ENCODE results near the gene WDFY4.

Gene WDFY4

DNA sequence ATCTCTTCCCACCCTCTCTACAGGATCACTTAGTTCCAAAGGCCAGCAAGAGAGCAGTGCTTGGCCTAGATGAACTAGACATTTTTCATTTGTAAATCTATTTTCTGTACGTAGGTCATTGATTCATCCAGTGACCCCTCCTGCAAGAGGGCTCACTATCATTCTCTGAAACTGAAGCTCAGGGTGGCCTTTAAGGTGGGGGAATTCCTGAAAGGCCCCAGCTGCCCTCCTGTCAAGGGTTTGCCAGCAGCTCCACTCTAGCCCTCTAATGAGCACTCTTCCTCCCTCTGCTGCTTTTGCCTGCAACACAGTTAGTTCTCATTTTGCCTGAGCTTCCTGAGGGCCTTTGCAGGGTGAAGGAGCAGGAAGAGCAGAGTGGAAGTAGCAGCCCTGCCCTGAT, 213.8 kb downstream of the WDFY4 start:
- H4K8ac ChIP-seq (ENCODE audit: low read depth, low read length): no peak overlapping the region
- no peaks in the 10 kb centered on the region for H3K79me1 ChIP-seq (ENCODE audit: low read length)
- no peaks in the 10 kb centered on the region for H3K4me1 ChIP-seq (ENCODE audit: control insufficient read depth, low read depth, low read length)
- H3K18ac ChIP-seq (ENCODE audit: low read length): no peak overlapping the region
- H3K4me3 ChIP-seq (ENCODE audit: low read length): no peak overlapping the region
- DNase-seq: no peak
- H3K36me3 ChIP-seq (ENCODE audit: control insufficient read depth, insufficient read depth, low read length): no peaks in the 10 kb centered on the region
- no peak overlapping the region for H3K4me2 ChIP-seq (ENCODE audit: low read length)
- no peak overlapping the region for H2BK120ac ChIP-seq (ENCODE audit: low read depth, low read length)
- no peak overlapping the region for H3K27ac ChIP-seq (ENCODE audit: low read depth, low read length)
- H3K27me3 ChIP-seq (ENCODE audit: insufficient read depth, low read length, poor library complexity): no peaks in the 10 kb centered on the region
- no peak overlapping the region for H2BK5ac ChIP-seq (ENCODE audit: low read length)
- no peaks in the 10 kb centered on the region for H3K79me2 ChIP-seq (ENCODE audit: control insufficient read depth, insufficient read depth, low read length)
- no peak overlapping the region for H3K9ac ChIP-seq (ENCODE audit: low read length)
- WGBS (ENCODE audit: extremely low coverage, insufficient coverage, low lambda C conversion rate): no CpG with 5 or more reads among the region's 1 CpG
- no peak overlapping the region for H3K4ac ChIP-seq (ENCODE audit: low read depth, low read length)
- H4K5ac ChIP-seq (ENCODE audit: low read length): no peak overlapping the region
- H3K56ac ChIP-seq (ENCODE audit: low read length): no peak overlapping the region
- H2BK15ac ChIP-seq (replicated peaks; ENCODE audit: low read depth): no peak overlapping the region
- no peak overlapping the region for H2AK5ac ChIP-seq (ENCODE audit: low read length)
- no peak overlapping the region for H3K23ac ChIP-seq (ENCODE audit: low read length)

DNA sequence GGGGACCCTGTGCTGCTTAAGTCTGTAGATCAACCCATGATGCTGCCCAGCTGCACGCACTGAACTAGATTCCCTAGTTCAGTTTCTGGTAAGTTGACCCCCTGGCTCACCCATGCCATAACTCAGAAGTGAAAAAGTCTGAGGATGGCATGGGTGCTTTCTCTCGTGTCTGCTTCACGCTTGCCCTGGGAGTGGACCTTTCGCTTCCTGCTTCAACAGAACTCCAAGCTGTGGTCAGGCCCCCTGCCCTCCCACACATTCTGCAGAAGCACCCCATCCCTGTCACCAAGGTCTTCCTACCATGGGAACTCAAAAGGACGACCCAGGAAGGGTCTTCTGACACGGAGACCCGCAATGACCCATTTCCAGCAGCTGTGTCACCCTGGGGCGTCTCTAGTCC, 215.1 kb downstream of the WDFY4 start:
- Histone ChIP-seq H3K4me1 (ENCODE audit: control insufficient read depth, low read depth, low read length) (no peaks in the 10 kb centered on the region), H2BK120ac (ENCODE audit: low read depth, low read length) (no peak overlapping the region), H3K27ac (ENCODE audit: low read depth, low read length) (no peak overlapping the region), H2BK5ac (ENCODE audit: low read length) (no peak overlapping the region), H4K5ac (ENCODE audit: low read length) (no peak overlapping the region), H3K27me3 (ENCODE audit: insufficient read depth, low read length, poor library complexity) (no peaks in the 10 kb centered on the region), H3K4me2 (ENCODE audit: low read length) (no peak overlapping the region), H3K18ac (ENCODE audit: low read length) (no peak overlapping the region), H3K4me3 (ENCODE audit: low read length) (no peak overlapping the region), H4K8ac (ENCODE audit: low read depth, low read length) (no peak overlapping the region), H2BK15ac (replicated peaks; ENCODE audit: low read depth) (no peak overlapping the region), H3K4ac (ENCODE audit: low read depth, low read length) (no peak overlapping the region), H3K79me2 (ENCODE audit: control insufficient read depth, insufficient read depth, low read length) (no peaks in the 10 kb centered on the region), H3K79me1 (ENCODE audit: low read length) (no peaks in the 10 kb centered on the region), H2AK5ac (ENCODE audit: low read length) (no peak overlapping the region), H3K9ac (ENCODE audit: low read length) (no peak overlapping the region), H3K23ac (ENCODE audit: low read length) (no peak overlapping the region), H3K36me3 (ENCODE audit: control insufficient read depth, insufficient read depth, low read length) (no peaks in the 10 kb centered on the region), H3K56ac (ENCODE audit: low read length) (no peak overlapping the region)
- DNase-seq: no peak
- no CpG with 5 or more reads among the region's 8 CpGs for WGBS (ENCODE audit: extremely low coverage, insufficient coverage, low lambda C conversion rate)

DNA sequence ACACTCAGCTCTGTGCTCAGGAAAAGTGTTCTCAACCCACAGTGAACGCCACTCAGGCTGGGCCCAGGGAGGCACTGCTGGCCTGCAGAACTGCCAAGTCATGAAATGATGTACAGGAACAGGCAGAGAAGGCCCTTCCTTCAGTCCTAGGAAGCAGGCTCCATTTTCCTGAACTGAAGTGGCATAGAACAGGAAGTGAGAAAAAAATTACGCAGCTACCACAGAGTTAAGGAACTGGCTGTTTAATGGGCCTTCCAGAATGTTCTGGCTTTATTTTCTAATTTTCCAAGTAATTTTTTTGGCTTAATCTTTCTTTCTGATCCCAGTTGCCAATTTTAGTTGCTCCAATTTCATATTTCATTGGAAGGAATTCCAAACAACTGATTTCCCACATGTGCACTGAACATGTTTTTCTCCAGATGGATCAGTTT, 215.7 kb downstream of the WDFY4 start:
- WGBS (ENCODE audit: extremely low coverage, insufficient coverage, low lambda C conversion rate): no CpG with 5 or more reads among the region's 2 CpGs

DNA sequence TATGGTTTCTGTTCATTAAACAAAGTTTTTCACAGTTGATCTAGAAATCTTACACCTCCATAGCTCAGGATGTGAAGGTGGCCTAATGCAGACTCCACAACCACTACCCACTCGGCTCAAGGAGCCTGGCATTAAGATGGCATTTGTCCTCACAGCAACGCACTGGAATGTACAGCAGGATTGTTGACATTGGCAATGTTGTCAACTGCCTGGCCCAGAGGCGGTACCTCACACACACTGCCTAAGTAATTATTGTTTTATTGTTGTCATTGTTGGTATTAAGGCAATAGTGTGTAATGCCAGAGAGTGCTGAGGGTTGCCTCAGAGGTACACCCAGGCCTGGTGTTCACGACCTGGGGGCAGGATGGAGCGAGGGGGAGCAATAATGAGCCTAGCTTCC, 216.6 kb downstream of the WDFY4 start:
- no peak overlapping the region for H2BK5ac ChIP-seq (ENCODE audit: low read length)
- no peaks in the 10 kb centered on the region for H3K79me1 ChIP-seq (ENCODE audit: low read length)
- H3K56ac ChIP-seq (ENCODE audit: low read length): no peak overlapping the region
- no peak overlapping the region for H3K18ac ChIP-seq (ENCODE audit: low read length)
- H3K27me3 ChIP-seq (ENCODE audit: insufficient read depth, low read length, poor library complexity): no peaks in the 10 kb centered on the region
- H2BK15ac ChIP-seq (replicated peaks; ENCODE audit: low read depth): no peak overlapping the region
- no peaks in the 10 kb centered on the region for H3K4me1 ChIP-seq (ENCODE audit: control insufficient read depth, low read depth, low read length)
- H3K4ac ChIP-seq (ENCODE audit: low read depth, low read length): no peak overlapping the region
- H3K27ac ChIP-seq (ENCODE audit: low read depth, low read length): no peak overlapping the region
- H3K9ac ChIP-seq (ENCODE audit: low read length): no peak overlapping the region
- no peaks in the 10 kb centered on the region for H3K79me2 ChIP-seq (ENCODE audit: control insufficient read depth, insufficient read depth, low read length)
- WGBS (ENCODE audit: extremely low coverage, insufficient coverage, low lambda C conversion rate): no CpG with 5 or more reads among the region's 5 CpGs
- H2BK120ac ChIP-seq (ENCODE audit: low read depth, low read length): no peak overlapping the region
- H4K5ac ChIP-seq (ENCODE audit: low read length): no peak overlapping the region
- no peak overlapping the region for H3K4me3 ChIP-seq (ENCODE audit: low read length)
- H3K36me3 ChIP-seq (ENCODE audit: control insufficient read depth, insufficient read depth, low read length): no peaks in the 10 kb centered on the region
- no peak overlapping the region for H3K23ac ChIP-seq (ENCODE audit: low read length)
- H4K8ac ChIP-seq (ENCODE audit: low read depth, low read length): no peak overlapping the region
- no peak for DNase-seq
- H2AK5ac ChIP-seq (ENCODE audit: low read length): no peak overlapping the region
- no peak overlapping the region for H3K4me2 ChIP-seq (ENCODE audit: low read length)

More for the DNA sequence above, 215.7 kb downstream of the WDFY4 start:
- H3K79me1 ChIP-seq (ENCODE audit: low read length): no peaks in the 10 kb centered on the region
- no peak overlapping the region for H3K4me3 ChIP-seq (ENCODE audit: low read length)
- no peak overlapping the region for H3K18ac ChIP-seq (ENCODE audit: low read length)
- H2BK15ac ChIP-seq (replicated peaks; ENCODE audit: low read depth): no peak overlapping the region
- no peak for DNase-seq
- no peak overlapping the region for H4K5ac ChIP-seq (ENCODE audit: low read length)
- no peaks in the 10 kb centered on the region for H3K36me3 ChIP-seq (ENCODE audit: control insufficient read depth, insufficient read depth, low read length)
- H3K4ac ChIP-seq (ENCODE audit: low read depth, low read length): no peak overlapping the region
- no peak overlapping the region for H3K27ac ChIP-seq (ENCODE audit: low read depth, low read length)
- H4K8ac ChIP-seq (ENCODE audit: low read depth, low read length): no peak overlapping the region
- no peak overlapping the region for H3K4me2 ChIP-seq (ENCODE audit: low read length)
- no peak overlapping the region for H3K9ac ChIP-seq (ENCODE audit: low read length)
- no peak overlapping the region for H2AK5ac ChIP-seq (ENCODE audit: low read length)
- no peak overlapping the region for H3K56ac ChIP-seq (ENCODE audit: low read length)
- no peaks in the 10 kb centered on the region for H3K4me1 ChIP-seq (ENCODE audit: control insufficient read depth, low read depth, low read length)
- H3K23ac ChIP-seq (ENCODE audit: low read length): no peak overlapping the region
- H2BK120ac ChIP-seq (ENCODE audit: low read depth, low read length): no peak overlapping the region
- no peaks in the 10 kb centered on the region for H3K79me2 ChIP-seq (ENCODE audit: control insufficient read depth, insufficient read depth, low read length)
- H3K27me3 ChIP-seq (ENCODE audit: insufficient read depth, low read length, poor library complexity): no peaks in the 10 kb centered on the region
- no peak overlapping the region for H2BK5ac ChIP-seq (ENCODE audit: low read length)

DNA sequence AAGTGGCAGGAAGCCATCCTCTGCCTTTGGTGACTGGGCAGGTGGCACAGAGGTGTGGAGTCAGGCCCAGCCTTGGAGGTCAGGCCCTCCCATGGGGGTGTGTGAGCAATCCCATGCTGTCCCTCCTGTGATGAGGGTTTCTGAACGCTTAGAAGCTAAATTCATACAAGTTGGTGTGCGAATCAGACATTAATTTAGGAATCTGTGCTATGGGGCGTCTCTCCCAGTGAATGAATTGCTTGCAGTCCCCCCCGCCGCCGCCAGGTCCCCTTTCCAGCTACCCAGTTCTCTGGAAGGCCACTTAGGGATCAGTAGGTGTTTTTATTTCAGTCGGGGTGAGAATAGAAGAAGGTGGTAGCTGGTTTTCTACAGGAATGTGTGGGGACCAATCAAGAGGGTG, 217.4 kb downstream of the WDFY4 start:
- H3K18ac ChIP-seq (ENCODE audit: low read length): no peak overlapping the region
- H3K56ac ChIP-seq (ENCODE audit: low read length): no peak overlapping the region
- no peak overlapping the region for H3K4me2 ChIP-seq (ENCODE audit: low read length)
- H3K9ac ChIP-seq (ENCODE audit: low read length): no peak overlapping the region
- H4K8ac ChIP-seq (ENCODE audit: low read depth, low read length): no peak overlapping the region
- H3K79me1 ChIP-seq (ENCODE audit: low read length): no peaks in the 10 kb centered on the region
- H3K36me3 ChIP-seq (ENCODE audit: control insufficient read depth, insufficient read depth, low read length): no peaks in the 10 kb centered on the region
- no peaks in the 10 kb centered on the region for H3K4me1 ChIP-seq (ENCODE audit: control insufficient read depth, low read depth, low read length)
- no peak overlapping the region for H3K4ac ChIP-seq (ENCODE audit: low read depth, low read length)
- H2AK5ac ChIP-seq (ENCODE audit: low read length): no peak overlapping the region
- no peak overlapping the region for H3K4me3 ChIP-seq (ENCODE audit: low read length)
- no peak overlapping the region for H4K5ac ChIP-seq (ENCODE audit: low read length)
- no peaks in the 10 kb centered on the region for H3K27me3 ChIP-seq (ENCODE audit: insufficient read depth, low read length, poor library complexity)
- no CpG with 5 or more reads among the region's 7 CpGs for WGBS (ENCODE audit: extremely low coverage, insufficient coverage, low lambda C conversion rate)
- H3K27ac ChIP-seq (ENCODE audit: low read depth, low read length): no peak overlapping the region
- no peak overlapping the region for H3K23ac ChIP-seq (ENCODE audit: low read length)
- no peak overlapping the region for H2BK120ac ChIP-seq (ENCODE audit: low read depth, low read length)
- H2BK15ac ChIP-seq (replicated peaks; ENCODE audit: low read depth): no peak overlapping the region
- DNase-seq: no peak
- H3K79me2 ChIP-seq (ENCODE audit: control insufficient read depth, insufficient read depth, low read length): no peaks in the 10 kb centered on the region
- H2BK5ac ChIP-seq (ENCODE audit: low read length): no peak overlapping the region

DNA sequence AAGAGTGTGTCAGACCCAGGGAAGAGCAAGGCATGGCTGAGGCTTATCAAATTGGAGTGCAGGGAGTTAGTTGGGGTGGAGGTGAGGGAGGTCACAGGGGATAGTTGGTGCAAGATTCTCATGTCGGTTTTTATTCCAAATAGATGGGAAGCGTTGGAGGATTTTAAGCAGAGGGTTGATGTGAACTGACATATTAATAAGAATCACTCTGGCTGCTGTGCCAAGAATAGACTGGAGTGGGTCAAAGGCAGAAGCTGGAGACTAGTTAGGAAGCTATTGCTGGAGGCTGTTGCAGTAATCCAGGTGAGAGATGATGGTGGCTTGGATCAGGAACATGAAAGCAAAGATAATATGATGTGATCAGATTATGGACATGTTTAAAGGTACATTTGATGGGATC, 218.5 kb downstream of the WDFY4 start:
- no peak overlapping the region for H3K56ac ChIP-seq (ENCODE audit: low read length)
- H3K4me1 ChIP-seq (ENCODE audit: control insufficient read depth, low read depth, low read length): no peaks in the 10 kb centered on the region
- no peak overlapping the region for H3K9ac ChIP-seq (ENCODE audit: low read length)
- no peak overlapping the region for H2AK5ac ChIP-seq (ENCODE audit: low read length)
- DNase-seq: no peak
- no peaks in the 10 kb centered on the region for H3K79me2 ChIP-seq (ENCODE audit: control insufficient read depth, insufficient read depth, low read length)
- no peak overlapping the region for H2BK5ac ChIP-seq (ENCODE audit: low read length)
- H3K18ac ChIP-seq (ENCODE audit: low read length): no peak overlapping the region
- no peak overlapping the region for H3K23ac ChIP-seq (ENCODE audit: low read length)
- H2BK120ac ChIP-seq (ENCODE audit: low read depth, low read length): no peak overlapping the region
- no peaks in the 10 kb centered on the region for H3K36me3 ChIP-seq (ENCODE audit: control insufficient read depth, insufficient read depth, low read length)
- H3K79me1 ChIP-seq (ENCODE audit: low read length): no peaks in the 10 kb centered on the region
- no peak overlapping the region for H3K4ac ChIP-seq (ENCODE audit: low read depth, low read length)
- WGBS (ENCODE audit: extremely low coverage, insufficient coverage, low lambda C conversion rate): no CpG with 5 or more reads among the region's 2 CpGs
- no peak overlapping the region for H4K5ac ChIP-seq (ENCODE audit: low read length)
- no peak overlapping the region for H3K27ac ChIP-seq (ENCODE audit: low read depth, low read length)
- no peak overlapping the region for H4K8ac ChIP-seq (ENCODE audit: low read depth, low read length)
- H2BK15ac ChIP-seq (replicated peaks; ENCODE audit: low read depth): no peak overlapping the region
- H3K27me3 ChIP-seq (ENCODE audit: insufficient read depth, low read length, poor library complexity): no peaks in the 10 kb centered on the region
- no peak overlapping the region for H3K4me3 ChIP-seq (ENCODE audit: low read length)
- no peak overlapping the region for H3K4me2 ChIP-seq (ENCODE audit: low read length)

Measured in mesendoderm (in vitro differentiated cells).